Measurements from ENCODE around the gene TMC6. TPM values are rescaled to one million over a fixed set of nuclear protein-coding genes. Genes with fewer than 3 reads are reported as not detected.

TMC6 gene
- total RNA-seq, 4 donors from 2014 or later, result 0.27 to 4.9 (median 2.6) TPM

GRCh38 chr17:78133971-78134898, 5.7 kb upstream of the TMC6 start:
- Histone ChIP-seq H3K27me3 (peaks cover 9 to 27% (median 27%) of the 10 kb centered on the region in 3 donors), H3K4me1 (peaks cover 0 to 7% of the 10 kb centered on the region in 2 donors), H3K4me3 (no peak overlapping the region), H3K36me3 (no peaks in the 10 kb centered on the region), H3K27ac (no peak overlapping the region), H3K9me3 (no peaks in the 10 kb centered on the region)
- in situ Hi-C loops (cut with MboI; ENCODE audit: low sequenced_read_pairs in 4 of 4) (no loop called here), intact Hi-C loops (cut with DNase I; ENCODE audit: low total_unique reads) (loop anchor here (2.0 kb wide), 1 partner anchor 21 kb away; no protein-coding TSS in a partner anchor)
- TF ChIP-seq POLR2A (IDR thresholded peaks at IDR 0.05) (no peak), CTCF (IDR thresholded peaks at IDR 0.05 in 4 of 5, conservative IDR thresholded peaks at IDR 0.05 in 1 of 5) (peak in 3 of 5 experiments; percentile 31 to 49 (median 44))
- ATAC-seq, result peak in 1 of 2 donors; percentile 31
- no peak for DNase-seq

- intact Hi-C loops (cut with DNase I; ENCODE audit: low total_unique reads), result no loop called here
- peaks cover 0 to 10% of the 10 kb centered on the region in 2 donors for H3K4me1 ChIP-seq
Measured at GRCh38 chr17:78133179-78133951, 4.8 kb upstream of the TMC6 start.

GRCh38 chr17:78132767-78133178, 4.2 kb upstream of the TMC6 start:
- DNase-seq (no peak), ATAC-seq (no peak)
- in situ Hi-C loops (cut with MboI; ENCODE audit: low sequenced_read_pairs in 4 of 4), result no loop called here
- TF ChIP-seq POLR2A (IDR thresholded peaks at IDR 0.05), result no peak
- TF ChIP-seq CTCF (IDR thresholded peaks at IDR 0.05 in 4 of 5, conservative IDR thresholded peaks at IDR 0.05 in 1 of 5), result no peak
- no peak overlapping the region for H3K4me3 ChIP-seq
- no peaks in the 10 kb centered on the region for H3K9me3 ChIP-seq
- peaks cover 16 to 39% (median 38%) of the 10 kb centered on the region in 3 donors for H3K27me3 ChIP-seq
- no peak overlapping the region for H3K27ac ChIP-seq
- intact Hi-C loops (cut with DNase I; ENCODE audit: low total_unique reads), result no loop called here
- no peaks in the 10 kb centered on the region for H3K36me3 ChIP-seq
- peaks cover 0 to 15% of the 10 kb centered on the region in 2 donors for H3K4me1 ChIP-seq

More at GRCh38 chr17:78133179-78133951, 4.8 kb upstream of the TMC6 start:
- H3K9me3 ChIP-seq, result no peaks in the 10 kb centered on the region
- H3K27ac ChIP-seq, result no peak overlapping the region
- no peaks in the 10 kb centered on the region for H3K36me3 ChIP-seq
- TF ChIP-seq CTCF (IDR thresholded peaks at IDR 0.05 in 4 of 5, conservative IDR thresholded peaks at IDR 0.05 in 1 of 5) (no peak), POLR2A (IDR thresholded peaks at IDR 0.05) (no peak)
- no peak for DNase-seq
- in situ Hi-C loops (cut with MboI; ENCODE audit: low sequenced_read_pairs in 4 of 4), result no loop called here
- ATAC-seq, result no peak
- H3K27me3 ChIP-seq, result peaks cover 10 to 33% (median 32%) of the 10 kb centered on the region in 3 donors
- no peak overlapping the region for H3K4me3 ChIP-seq

GRCh38 chr17:78132084-78132676, 3.6 kb upstream of the TMC6 start:
- ATAC-seq (no peak), DNase-seq (no peak)
- no peaks in the 10 kb centered on the region for H3K36me3 ChIP-seq
- in situ Hi-C loops (cut with MboI; ENCODE audit: low sequenced_read_pairs in 4 of 4) (no loop called here), intact Hi-C loops (cut with DNase I; ENCODE audit: low total_unique reads) (no loop called here)
- TF ChIP-seq CTCF (IDR thresholded peaks at IDR 0.05 in 4 of 5, conservative IDR thresholded peaks at IDR 0.05 in 1 of 5) (no peak), POLR2A (IDR thresholded peaks at IDR 0.05) (no peak)
- peaks cover 2 to 21% of the 10 kb centered on the region in 2 donors for H3K4me1 ChIP-seq
- H3K27ac ChIP-seq, result no peak overlapping the region
- no peaks in the 10 kb centered on the region for H3K9me3 ChIP-seq
- H3K4me3 ChIP-seq, result no peak overlapping the region
- H3K27me3 ChIP-seq, result peaks cover 19 to 45% (median 40%) of the 10 kb centered on the region in 3 donors
